GM21825 (cell line): Measurements from ENCODE around the gene IGHMBP2.

ENCODE experiments used
- ATAC-seq: cut with Tn5 transposase; IDR thresholded peaks from one replicate; pipeline ENCODE4 v1.9.1; 2021; ENCODE audit warnings: mild to moderate bottlenecking, moderate library complexity; ENCODE audit not compliant: unreplicated experiment

IGHMBP2 gene

DNA sequence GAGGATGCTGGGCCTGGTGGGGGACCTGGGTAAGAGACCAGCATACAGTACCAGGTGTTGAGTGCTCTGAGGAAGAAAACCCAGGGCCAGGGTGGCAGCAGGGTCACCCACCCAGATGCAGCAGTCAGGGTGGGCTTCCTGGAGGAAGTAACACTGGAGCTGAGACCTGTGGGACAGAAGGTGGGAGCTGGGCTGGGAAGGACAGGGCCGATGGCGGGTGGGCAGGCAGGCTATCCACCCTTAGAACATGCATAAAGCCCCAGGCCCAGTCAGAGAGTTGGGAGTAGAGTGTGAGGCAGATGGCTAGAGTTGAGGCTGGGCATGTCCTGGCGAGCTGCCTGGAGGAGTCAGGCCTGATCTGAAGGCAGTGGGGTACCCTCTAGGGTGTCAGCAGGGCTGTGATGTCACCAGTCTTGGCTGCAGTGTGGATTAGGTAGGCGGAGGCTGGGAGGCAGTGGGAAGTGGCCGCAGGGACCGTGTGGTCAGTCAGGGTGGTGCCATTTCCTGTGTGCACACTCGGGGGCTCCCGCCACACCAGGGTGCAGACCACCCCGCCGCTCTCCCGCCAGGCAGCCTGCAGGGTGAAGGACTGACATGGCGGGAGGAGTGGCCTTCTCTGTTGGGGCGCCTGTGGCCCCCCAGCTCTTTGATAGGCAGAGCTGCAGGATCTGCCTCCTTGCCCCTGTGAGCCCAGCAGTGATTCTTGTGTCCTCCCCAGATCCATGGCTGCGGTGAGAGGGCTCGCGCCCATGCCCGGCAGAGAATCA, 35.3 kb downstream of the IGHMBP2 start:
- ATAC-seq, result no peak

DNA sequence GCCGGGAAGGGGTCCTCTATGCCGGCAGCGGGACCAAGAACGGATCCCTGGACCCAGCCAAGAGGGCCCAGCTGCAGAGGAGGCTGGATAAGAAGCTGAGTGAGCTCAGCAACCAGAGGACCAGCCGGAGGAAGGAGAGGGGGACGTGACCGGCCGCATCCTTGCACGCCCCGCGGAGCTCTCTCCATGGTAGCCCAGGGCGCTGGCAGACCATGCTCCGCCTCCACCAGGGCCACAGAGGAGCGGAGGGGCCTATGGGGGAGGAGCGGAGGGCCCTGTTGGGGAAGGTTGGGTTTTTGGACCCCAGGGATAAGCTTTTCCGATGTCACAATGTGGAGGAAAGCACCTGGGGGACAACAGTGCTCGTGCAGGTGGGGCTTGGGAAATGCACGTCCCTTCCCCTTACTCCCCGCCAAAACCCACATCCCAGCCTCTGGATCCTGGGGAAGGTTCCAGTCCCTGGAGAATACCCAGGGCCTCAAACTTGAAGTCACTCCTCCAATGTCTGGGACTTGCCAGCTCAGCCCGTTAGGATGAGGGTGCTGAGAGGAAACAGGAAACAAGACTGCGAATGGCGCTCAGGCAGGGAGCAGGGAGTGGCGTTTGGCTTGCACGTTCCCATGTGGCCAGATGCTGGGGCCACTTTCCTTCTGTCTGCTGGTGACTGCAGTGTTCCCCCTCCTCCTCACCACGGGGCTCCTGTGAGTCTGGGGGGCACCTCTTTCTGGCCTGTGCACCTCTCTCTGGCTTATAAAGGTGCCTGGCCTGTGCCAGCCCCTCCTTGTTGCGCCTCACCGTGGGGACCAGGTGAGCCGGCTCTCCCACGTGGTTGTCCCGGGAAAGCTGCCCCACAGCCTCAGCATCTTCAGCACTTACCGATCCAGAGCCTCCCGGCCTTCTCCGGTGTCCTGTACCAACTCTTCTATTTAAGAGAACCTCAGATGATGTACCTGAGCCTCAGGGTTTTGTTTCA, 36.2 kb downstream of the IGHMBP2 start:
- ATAC-seq, result no peak

DNA sequence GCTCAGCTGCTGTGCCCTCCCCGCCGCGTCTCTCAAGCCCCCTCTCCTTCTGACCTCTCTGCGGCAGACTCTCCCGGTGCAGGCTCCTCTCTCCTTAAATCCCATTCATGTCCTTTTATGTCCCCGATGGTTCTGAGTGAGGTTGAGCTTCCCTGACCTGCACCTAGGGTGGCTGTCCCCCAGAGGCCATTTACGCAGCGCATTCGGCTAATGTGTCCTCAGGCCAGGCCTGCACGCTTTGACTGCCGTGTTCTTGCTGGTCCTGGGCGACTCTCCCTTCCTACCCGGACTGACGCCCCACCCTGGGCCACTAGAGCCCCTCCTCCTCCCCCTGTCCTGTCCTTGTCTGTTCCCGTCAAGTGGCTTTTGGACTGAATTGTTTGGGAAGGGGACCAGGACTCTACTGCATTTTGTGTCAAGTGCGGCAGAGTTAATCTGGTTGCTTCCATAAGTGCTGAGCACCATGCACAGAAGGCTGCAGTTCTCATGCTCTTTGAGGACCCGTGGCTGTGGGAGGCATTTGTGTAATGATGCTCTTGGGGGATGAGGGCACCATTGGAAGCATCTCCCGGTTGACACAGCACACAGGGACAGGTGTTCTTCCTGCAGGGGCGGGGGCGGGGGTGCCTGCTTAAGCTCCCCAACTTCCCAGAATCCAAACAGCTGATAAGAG, 37.1 kb downstream of the IGHMBP2 start:
- ATAC-seq, result no peak

DNA sequence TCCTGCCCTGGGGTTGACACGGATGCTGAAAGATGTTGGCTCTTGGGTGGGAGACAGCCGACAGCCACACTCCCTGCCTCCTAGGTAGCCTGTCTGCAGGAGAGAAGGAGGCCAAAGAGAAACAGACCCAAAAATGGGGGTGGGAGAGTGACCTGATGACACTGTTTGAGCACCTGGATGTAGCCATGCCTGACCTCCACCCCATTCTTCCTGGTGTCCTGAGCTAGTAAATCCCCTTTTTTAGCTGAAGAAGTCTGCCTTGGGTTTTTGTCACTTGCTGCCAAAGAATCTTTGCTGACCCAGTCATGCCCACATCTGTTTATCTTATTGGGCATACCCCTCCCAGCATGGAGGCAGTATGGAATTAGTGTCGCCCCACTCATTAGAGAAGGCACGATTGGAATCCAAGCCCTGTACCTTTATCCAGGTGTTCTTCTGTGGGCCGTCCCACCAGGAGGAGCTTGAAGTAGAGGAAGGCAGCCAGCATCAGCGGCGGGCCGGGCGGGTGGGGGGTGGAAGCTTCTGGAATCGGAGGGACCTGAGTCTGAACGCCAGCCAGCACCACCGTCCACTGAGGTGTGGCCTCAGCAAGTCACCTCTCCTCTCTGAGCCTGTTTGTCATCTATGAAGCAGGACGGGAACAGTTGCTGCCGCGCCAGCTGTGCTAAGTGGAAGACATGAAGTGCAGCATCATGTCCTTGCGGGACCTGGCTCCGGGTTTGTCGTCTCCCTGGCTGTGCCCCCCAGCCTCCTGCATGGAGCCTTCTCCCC, 37.8 kb downstream of the IGHMBP2 start:
- no peak for ATAC-seq

DNA sequence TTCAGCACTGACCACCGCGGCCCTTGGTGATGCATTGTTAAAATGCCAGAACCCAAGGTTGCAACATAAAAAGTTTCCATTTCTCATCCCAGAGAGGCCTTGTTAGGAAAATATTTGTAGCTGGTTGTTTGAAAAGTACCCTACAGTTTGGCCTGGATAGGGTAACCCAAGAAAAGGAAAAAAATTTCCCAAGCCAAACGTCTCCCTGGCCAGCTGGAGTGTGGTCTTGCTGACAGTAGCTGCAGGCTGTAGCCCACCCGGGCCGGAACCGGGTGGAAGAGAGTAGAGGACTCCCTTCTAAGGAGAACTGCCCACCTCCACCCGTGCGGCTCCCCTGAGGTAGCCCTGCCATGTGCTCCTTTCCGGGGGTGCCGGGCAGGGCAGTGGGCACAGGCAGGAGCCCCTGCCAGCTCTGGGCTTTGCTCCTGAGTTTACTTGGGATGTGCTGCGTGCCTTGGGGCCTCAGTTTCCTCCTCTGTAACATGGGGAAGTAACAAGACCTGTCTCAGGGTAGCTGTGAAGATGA, 38.5 kb downstream of the IGHMBP2 start:
- ATAC-seq, result no peak

DNA sequence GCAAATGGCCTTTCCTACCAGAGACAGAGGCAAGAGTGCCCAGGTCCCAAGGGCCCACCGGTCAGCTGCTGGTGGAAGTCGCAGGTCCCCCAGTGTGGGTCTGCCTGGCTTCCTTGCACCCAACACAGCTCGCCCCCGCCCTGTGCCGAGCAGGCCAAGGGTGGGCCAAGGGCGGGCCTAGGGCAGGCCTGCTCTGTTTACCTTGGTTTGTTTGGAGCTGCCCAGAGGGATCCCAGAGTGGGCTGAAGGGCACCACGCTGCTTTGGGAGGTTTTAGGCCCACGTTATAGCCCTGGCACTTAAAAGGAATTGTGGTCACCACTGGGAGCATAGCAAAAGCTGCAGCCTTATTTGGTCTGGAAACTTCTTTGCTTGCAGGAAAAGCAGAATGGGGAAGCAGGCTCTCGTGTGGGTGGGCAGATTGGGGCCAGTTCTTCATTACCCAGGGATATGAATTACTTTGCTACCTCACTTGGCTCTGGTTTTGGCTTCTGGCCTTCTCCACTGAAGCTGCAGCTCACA, 39.1 kb downstream of the IGHMBP2 start:
- no peak for ATAC-seq

DNA sequence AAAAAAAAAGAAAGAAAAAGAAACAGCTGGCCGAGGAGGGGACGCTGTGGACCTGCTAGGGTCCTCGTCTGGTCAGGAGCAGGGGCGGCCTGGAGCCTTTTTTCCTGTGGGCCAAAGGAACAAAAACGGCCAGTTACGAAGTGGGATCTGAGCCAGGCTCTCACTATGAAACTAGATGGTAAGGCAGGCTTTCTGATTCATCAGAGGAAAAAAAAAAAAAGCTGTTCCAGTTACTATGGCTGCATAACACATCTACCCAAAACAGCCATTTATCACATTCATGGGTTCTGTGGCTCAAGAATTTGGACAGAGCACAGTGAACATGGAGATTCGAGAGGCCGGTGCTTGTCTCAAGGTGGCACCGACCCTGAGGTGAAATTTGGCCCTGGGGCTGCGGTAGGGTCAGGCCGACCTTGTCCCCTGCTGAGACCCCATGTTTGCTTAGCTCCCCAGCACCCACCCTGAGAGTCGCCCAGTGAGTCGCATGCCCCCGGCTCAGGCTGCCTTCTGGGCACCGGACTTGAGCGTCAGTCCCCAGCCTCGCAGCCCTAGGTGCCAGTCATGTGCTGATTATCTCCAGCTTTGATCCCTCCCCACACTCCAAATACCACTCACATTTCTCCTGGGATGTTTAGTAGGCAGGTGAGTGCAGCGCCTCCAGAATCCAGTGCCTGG, 42.9 kb downstream of the IGHMBP2 start:
- ATAC-seq, result no peak

DNA sequence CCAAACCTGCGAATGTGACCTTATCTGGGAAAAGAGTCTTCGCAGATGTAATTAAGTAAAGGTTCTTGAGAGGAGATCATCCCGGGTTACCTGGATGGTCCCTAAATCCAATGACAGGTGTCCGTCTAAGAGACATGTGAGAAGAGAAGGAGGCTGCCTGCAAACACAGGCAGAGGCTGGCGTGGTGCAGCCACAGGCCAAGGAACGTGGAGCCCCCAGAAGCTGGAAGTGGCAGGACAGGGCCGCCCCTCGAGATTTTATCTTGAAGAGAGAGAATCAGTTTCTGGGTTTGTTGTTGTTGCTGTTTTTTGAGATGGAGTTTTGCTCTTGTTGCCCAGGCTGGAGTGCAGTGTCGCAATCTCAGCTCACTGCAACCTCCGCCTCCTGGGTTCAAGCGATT, 43.5 kb downstream of the IGHMBP2 start:
- ATAC-seq, result no peak

DNA sequence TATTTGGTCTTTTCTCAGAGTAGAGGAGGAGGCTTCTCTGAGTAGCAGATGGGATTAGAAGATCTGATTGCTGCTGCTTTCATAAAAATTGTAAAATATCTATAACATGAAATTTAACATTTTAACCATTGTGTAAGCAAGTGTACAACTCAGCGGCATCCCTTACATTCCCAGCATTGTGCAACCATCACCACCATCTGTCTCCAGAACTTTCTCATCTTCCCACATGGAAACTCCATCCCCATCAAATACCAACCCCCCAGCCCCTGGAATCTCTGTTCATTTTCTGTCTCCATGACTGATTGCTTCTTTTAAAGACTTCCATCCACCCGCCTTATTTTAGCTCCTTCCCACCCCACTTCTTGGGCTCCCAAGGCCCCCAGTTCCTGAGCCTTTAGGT, 44.8 kb downstream of the IGHMBP2 start:
- ATAC-seq, result no peak

DNA sequence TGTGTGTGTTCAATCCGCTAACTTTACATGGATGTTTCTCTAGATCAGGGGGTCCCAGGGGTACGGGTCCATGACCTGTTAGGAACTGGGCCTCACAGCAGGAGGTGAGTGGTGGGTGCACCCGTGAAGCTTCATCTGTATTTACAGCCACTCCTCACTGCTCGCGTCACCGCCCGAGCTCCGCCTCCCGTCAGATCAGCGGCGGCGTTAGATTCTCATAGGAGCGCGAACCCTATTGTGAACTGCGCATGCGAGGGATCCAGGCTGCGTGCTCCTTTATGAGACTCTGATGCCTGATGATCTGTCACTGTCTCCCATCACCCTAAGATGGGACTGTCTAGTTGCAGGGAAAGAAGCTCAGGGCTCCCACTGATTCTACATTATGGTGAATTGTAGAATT, 45.2 kb downstream of the IGHMBP2 start:
- ATAC-seq, result no peak

DNA sequence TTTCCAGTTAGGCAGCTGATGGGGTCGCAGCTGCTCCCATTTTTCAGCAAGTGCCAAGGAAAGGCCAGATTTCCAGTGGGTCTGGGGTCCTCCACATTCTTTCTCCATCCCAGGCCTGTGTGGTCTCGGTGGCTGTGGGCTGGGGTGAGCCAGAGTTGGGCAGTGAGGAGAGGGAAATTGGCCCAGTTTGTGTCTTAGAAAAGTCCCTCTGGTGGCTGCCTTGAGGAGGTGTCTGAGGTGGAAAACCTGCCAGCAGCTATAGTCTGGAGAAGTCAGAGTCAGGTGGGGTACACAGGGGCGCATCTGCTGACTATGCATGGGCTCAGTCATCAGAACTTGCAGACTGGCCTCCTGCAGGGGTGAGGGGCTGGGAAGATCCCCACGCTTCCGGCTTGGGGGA, 46.6 kb downstream of the IGHMBP2 start:
- no peak for ATAC-seq

DNA sequence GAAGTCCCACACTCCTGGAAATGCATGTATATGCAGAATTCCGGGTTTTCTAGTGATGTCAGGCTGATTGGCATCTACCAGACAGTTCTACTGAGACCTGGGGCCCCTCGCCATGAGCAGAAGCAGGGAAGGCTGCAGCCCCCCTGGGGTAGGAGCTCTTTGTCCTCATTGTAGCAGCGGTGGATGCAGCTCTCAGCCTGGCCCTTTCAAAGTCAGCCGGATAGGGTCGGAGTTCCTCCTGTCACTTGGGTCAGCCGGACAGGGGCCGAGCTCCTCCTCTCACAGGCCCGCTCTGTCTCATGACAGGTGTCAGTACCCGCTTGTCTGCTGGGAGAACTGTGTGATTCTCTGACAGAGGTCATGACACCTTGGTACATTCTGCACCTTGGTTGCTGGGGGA, 47.1 kb downstream of the IGHMBP2 start:
- no peak for ATAC-seq

DNA sequence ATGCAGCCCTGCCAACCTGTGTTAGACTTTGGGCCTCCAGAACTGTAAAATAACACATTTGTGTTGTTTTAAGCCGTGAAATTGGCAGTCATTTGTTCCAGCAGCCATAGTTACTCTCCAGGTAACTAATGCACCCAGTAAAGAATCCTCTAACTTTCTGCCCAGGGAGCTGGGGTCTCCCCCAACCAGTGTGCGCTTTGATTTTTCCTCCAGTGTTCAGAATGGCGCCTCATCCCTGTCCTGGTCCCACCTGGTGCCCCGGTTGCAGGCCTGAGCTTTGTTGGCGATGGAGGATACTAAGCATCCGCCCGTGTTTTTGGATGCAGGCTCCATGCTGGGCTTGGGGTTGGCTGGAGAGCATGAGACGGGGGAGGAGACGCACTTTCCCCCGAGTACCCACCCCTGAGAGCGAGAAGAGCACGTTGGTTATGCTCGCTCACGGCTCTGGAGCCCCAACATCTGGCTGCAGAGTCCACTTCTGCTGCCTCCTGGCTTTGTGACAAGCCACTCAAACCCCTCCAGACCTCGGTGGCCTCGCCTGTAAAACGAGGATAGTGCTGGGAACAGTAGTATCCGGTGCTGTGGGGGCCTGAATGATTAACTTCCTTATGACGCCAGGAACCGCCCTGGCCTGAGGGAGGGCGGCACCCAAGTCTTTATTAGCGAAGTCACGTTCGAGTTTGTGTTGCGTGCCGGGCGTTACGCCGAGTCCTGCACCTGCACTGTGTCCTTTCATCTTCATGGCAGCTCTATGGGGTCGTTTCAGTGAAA, 51.3 kb downstream of the IGHMBP2 start:
- ATAC-seq, result no peak

DNA sequence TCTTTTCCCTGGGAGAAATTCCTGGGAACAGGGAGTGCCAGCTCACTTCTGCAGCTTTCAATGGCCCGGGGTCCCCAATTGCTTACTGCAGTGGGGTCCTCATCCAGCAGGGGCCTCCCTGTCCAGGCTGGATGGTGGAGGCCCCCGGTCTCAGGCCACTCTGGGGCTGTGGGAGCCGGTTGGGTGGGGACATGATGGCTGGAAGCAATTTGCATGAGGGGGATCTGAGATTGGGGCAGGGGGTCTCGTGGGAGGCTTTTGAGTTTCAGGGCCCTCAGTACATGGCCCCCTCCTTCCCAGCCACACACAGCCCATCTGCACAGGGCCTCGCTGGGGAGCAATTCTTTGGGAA, 51.9 kb downstream of the IGHMBP2 start:
- ATAC-seq, result no peak

DNA sequence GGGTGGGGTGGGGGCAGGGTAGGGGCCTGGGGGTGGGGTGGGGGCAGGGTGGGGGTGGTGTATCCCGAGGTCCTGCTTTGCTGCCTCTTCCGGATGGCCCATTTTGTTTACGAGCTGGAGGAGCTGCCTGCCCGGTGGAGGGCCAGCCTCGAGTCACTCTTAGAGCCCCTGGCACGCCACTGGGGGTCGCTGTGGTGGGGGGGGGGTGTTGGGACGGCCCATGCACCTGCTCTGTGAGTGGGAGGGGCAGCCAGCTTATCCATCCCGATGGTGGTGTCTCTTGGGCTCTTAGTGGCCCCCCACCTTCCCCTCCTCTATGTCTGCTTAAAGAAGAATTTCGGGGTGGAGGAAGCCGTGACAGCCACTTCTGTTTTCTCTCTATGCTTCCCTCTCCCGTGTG, 52.5 kb downstream of the IGHMBP2 start:
- no peak for ATAC-seq

DNA sequence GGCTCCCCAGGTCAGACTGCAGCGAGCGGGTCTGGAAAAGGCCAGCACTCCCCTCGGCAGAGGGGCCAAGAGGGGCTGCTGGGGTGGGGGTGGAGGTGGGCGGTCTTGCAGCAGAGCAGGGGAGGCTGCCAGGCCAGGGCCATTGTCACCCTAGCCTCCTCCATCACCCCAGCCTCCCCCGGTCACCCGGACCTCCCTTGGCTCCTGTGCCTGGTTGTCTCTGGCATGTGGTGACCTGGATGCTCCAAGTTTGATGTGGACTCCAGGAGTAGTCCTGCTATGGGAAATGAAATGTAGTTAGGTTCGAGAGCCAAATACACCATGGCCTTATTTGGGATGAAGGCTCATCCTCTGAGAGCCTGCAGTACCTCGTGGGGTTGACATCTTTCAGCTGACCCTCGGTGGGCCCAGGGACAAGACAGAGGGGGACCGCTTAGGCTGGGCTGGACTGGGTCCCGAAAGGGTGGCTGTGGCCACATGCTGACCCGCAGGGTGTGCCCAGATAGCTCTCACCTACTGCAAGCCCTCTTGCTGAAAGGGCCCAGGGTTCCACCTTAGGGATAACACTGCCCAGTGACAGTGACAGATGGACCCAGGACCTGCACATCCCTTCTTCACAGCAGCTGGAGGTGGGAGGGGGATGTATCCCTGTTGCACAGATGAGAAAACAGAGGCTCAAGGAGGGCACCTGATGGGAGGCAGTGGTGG, 53.0 kb downstream of the IGHMBP2 start:
- ATAC-seq, result no peak

DNA sequence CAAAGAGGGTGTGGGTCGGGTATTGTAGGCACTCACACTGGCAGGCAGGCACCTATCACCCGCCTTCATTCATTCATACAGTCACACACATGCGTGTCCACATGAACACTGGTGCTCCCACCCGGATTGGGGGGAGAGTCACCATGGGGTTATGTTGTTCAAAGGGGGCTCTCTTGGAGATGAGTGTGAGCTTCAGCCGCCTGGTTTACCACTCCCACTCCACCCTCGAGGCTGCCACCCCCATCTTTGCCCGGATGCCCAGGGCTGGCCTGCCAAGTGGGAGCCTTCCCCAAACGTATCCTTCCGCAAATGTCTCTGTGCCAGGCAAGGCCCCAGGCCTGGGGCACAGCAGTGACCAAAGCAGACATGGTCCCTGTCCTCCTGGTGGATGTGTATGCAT, 54.5 kb downstream of the IGHMBP2 start:
- ATAC-seq, result no peak

DNA sequence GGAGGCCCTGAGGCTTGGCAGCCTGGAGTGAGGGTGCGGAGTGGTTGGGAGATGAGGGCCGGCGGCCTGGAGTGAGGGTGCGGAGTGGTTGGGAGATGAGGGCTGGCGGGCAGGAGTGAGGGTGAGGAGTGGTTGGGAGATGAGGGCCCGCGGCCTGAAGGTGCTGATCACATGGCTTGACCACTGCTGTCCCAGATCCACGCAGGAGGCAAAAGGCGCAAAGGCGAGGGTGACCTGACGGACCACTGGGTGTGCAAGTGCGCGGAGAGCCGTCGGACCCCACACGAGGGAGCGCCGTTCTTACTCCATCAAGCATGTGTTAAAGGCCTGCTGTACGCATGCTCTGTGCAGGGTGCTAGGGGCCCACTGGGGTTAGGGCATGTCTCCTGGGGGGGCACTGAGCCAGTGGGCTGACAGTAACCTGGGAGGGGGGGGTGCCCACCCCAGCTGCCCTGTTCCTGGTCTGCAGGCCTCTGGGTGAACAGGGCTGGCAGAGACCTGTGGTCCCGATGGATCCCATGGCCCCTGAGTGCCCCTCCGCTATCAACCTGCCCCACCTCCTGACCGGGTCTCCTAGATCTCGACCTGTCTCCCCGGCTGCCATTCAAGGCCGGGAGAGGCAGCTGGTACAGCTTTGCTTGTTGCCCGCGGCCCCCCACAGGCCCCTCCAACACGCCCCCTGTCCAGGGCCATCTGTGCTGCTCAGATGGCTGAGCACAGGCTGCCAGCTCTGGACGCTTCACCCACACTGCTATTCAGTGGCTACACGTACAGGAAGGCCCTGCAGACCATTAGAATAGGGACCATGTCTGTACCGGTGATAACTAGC, 56.0 kb downstream of the IGHMBP2 start:
- no peak for ATAC-seq
